Mesenchymal stem cell (in vitro differentiated cells and primary cell): ENCODE measurements around the gene CGB5.
A peak's percentile ranks its signal among the peaks of the same experiment; 100 is the strongest.
"Not testable (repeated sequence)": the region's sequence is repeated elsewhere in the genome, so short reads cannot be mapped to it uniquely, and the experiment has no call there.

Experiments
- DNase-seq: peaks from one replicate; pipeline ENCODE4 v3.0.0-alpha.2; 2013
- H2AFZ ChIP-seq: one replicate; pipeline ENCODE4 v1.6.1; 2013; ENCODE audit warnings: low read depth, mild to moderate bottlenecking, control low read depth, inconsistent platforms, low read length, moderate library complexity
- H2AK5ac ChIP-seq: 2 replicates; pipeline ENCODE4 v1.6.1; 2013; ENCODE audit warnings: low read length, moderate library complexity, mild to moderate bottlenecking, inconsistent platforms; ENCODE audit not compliant: severe bottlenecking
- H2BK120ac ChIP-seq: one replicate; pipeline ENCODE4 v1.6.1; 2013; ENCODE audit warnings: low read depth, mild to moderate bottlenecking, inconsistent platforms, low read length, moderate library complexity
- H2BK12ac ChIP-seq, 2 experiments: one replicate each; pipeline ENCODE4 v1.6.1; 2013; ENCODE audit warnings: inconsistent platforms in 2 of 2, low read length in 2 of 2, mild to moderate bottlenecking in 2 of 2, moderate library complexity in 2 of 2, control low read depth in 1 of 2
- H2BK15ac ChIP-seq: one replicate; pipeline ENCODE4 v1.6.1; 2013; ENCODE audit warnings: mild to moderate bottlenecking, low read depth, inconsistent platforms; ENCODE audit not compliant: poor library complexity, severe bottlenecking
- H2BK5ac ChIP-seq: 2 replicates; pipeline ENCODE4 v1.6.1; 2013; ENCODE audit warnings: low read depth, mild to moderate bottlenecking, low read length, control low read depth, inconsistent platforms; ENCODE audit not compliant: poor library complexity, severe bottlenecking
- H3K14ac ChIP-seq, 2 experiments: one replicate each; pipeline ENCODE4 v1.6.1; 2013; ENCODE audit warnings: inconsistent platforms in 2 of 2, low read length in 2 of 2, control low read depth in 1 of 2, mild to moderate bottlenecking in 1 of 2, moderate library complexity in 1 of 2
- H3K18ac ChIP-seq, 2 experiments: one replicate each; pipeline ENCODE4 v1.6.1; 2013; ENCODE audit warnings: inconsistent platforms in 2 of 2, low read length in 2 of 2, control low read depth in 1 of 2, low read depth in 1 of 2, mild to moderate bottlenecking in 1 of 2
- H3K23ac ChIP-seq, 2 experiments: one replicate each; pipeline ENCODE4 v1.6.1; 2013; ENCODE audit warnings: inconsistent platforms in 2 of 2, low read length in 2 of 2, mild to moderate bottlenecking in 2 of 2, moderate library complexity in 2 of 2, control low read depth in 1 of 2
- H3K27ac ChIP-seq: 2 replicates; pipeline ENCODE4 v1.5.1; 2013; ENCODE audit warnings: mild to moderate bottlenecking, moderate library complexity, low read length, control low read depth, inconsistent platforms; ENCODE audit not compliant: poor library complexity, severe bottlenecking
- H3K27me3 ChIP-seq, 2 experiments: 2 replicates each; pipeline versions ENCODE4 v1.6.1 to v1.7.0; 2013; ENCODE audit warnings: low read length in 2 of 2, mild to moderate bottlenecking in 2 of 2, moderate library complexity in 2 of 2, control low read depth in 1 of 2, inconsistent platforms in 1 of 2; ENCODE audit not compliant: control insufficient read depth in 1 of 2, insufficient read depth in 1 of 2
- H3K36me3 ChIP-seq, 2 experiments: 2 replicates each; pipeline versions ENCODE4 v1.6.1 to v1.7.0; 2013; ENCODE audit warnings: low read length in 2 of 2, control low read depth in 1 of 2, inconsistent platforms in 1 of 2, low read depth in 1 of 2, mild to moderate bottlenecking in 1 of 2; ENCODE audit not compliant: insufficient read depth in 2 of 2, control insufficient read depth in 1 of 2
- H3K4ac ChIP-seq, 2 experiments: one replicate each; pipeline ENCODE4 v1.6.1; 2013; ENCODE audit warnings: inconsistent platforms in 2 of 2, low read length in 2 of 2, mild to moderate bottlenecking in 2 of 2, moderate library complexity in 2 of 2, control low read depth in 1 of 2, low read depth in 1 of 2
- H3K4me1 ChIP-seq: 2 replicates; pipeline ENCODE4 v1.6.1; 2013; ENCODE audit warnings: low read depth, low read length, control low read depth; ENCODE audit not compliant: control insufficient read depth, insufficient read depth
- H3K4me2 ChIP-seq: 2 replicates; pipeline ENCODE4 v1.6.1; 2013; ENCODE audit warnings: low read length, mild to moderate bottlenecking, inconsistent platforms; ENCODE audit not compliant: poor library complexity, severe bottlenecking
- H3K4me3 ChIP-seq, 2 experiments: 2 replicates each; pipeline versions ENCODE4 v1.5.1 to v1.7.0; 2013; ENCODE audit warnings: low read length in 2 of 2, mild to moderate bottlenecking in 2 of 2, control low read depth in 1 of 2, low read depth in 1 of 2; ENCODE audit not compliant: insufficient read depth in 1 of 2
- H3K79me1 ChIP-seq: replicated peaks from 2 replicates; pipeline ENCODE4 v1.6.1; 2013; ENCODE audit warnings: mild to moderate bottlenecking, control low read depth, low read length, inconsistent platforms; ENCODE audit not compliant: poor library complexity, severe bottlenecking
- H3K9ac ChIP-seq: 2 replicates; pipeline ENCODE4 v1.7.0; 2013; ENCODE audit warnings: mild to moderate bottlenecking, low read length, moderate library complexity
- H3K9me3 ChIP-seq: 2 replicates; pipeline ENCODE4 v1.7.0; 2013; ENCODE audit warnings: mild to moderate bottlenecking, low read length; ENCODE audit not compliant: control insufficient read depth
- H4K8ac ChIP-seq: one replicate; pipeline ENCODE4 v1.6.1; 2013; ENCODE audit warnings: inconsistent platforms, mild to moderate bottlenecking, low read length, moderate library complexity
- H4K91ac ChIP-seq: one replicate; pipeline ENCODE4 v1.6.1; 2013; ENCODE audit warnings: mild to moderate bottlenecking, low read length, inconsistent platforms
- WGBS: methylation state at CpG from one replicate; pipeline ENCODE4 v1.1.7; 2013; ENCODE audit warnings: mixed read lengths; 5-methylcytosine and 5-hydroxymethylcytosine counted together

The CGB5 gene

GRCh38 chr19:49020931-49021895 is 22.4 kb upstream of the CGB5 start:
- 67% methylated on average over 16 of the region's 16 CpGs for WGBS
- H3K9ac ChIP-seq = no peak overlapping the region

GRCh38 chr19:49022116-49022515 is 21.5 kb upstream of the CGB5 start:
- no peaks in the 10 kb centered on the region for H3K9me3 ChIP-seq
- H3K36me3 ChIP-seq = peaks cover 0 to under 1% of the 10 kb centered on the region in 2 experiments
- H4K91ac ChIP-seq = no peak overlapping the region
- H4K8ac ChIP-seq = no peak overlapping the region
- no peak overlapping the region for H2BK15ac ChIP-seq
- WGBS = 84% methylated on average over 9 of the region's 9 CpGs
- H3K4me3 ChIP-seq = no peak overlapping the region
- H2BK12ac ChIP-seq = no peak overlapping the region
- H2BK5ac ChIP-seq = no peak overlapping the region
- no peak for DNase-seq
- H3K27ac ChIP-seq = no peak overlapping the region
- no peaks in the 10 kb centered on the region for H3K79me1 ChIP-seq
- H3K9ac ChIP-seq = no peak overlapping the region
- no peak overlapping the region for H3K14ac ChIP-seq
- H3K4ac ChIP-seq = no peak overlapping the region
- H3K27me3 ChIP-seq = peaks cover 5 to 30% of the 10 kb centered on the region in 2 experiments
- no peak overlapping the region for H2AK5ac ChIP-seq
- H2BK120ac ChIP-seq = no peak overlapping the region
- H3K4me1 ChIP-seq = peaks cover 16% of the 10 kb centered on the region
- H3K4me2 ChIP-seq = no peak overlapping the region
- H2AFZ ChIP-seq = no peak overlapping the region
- no peak overlapping the region for H3K23ac ChIP-seq
- H3K18ac ChIP-seq = no peak overlapping the region

More at GRCh38 chr19:49020931-49021895, 22.4 kb upstream of the CGB5 start:
- Histone ChIP-seq H3K23ac (no peak overlapping the region), H3K9me3 (no peaks in the 10 kb centered on the region), H3K79me1 (no peaks in the 10 kb centered on the region), H3K36me3 (peaks cover 2 to 8% of the 10 kb centered on the region in 2 experiments), H4K8ac (no peak overlapping the region), H3K14ac (no peak overlapping the region), H3K4me3 (no peak overlapping the region), H3K4me2 (no peak overlapping the region), H2BK12ac (no peak overlapping the region), H2AFZ (no peak overlapping the region), H3K4ac (no peak overlapping the region), H3K27me3 (peaks cover 5 to 30% of the 10 kb centered on the region in 2 experiments), H3K27ac (no peak overlapping the region), H2BK15ac (no peak overlapping the region), H2BK120ac (no peak overlapping the region), H4K91ac (no peak overlapping the region), H3K18ac (no peak overlapping the region), H2BK5ac (no peak overlapping the region), H3K4me1 (peaks cover 16% of the 10 kb centered on the region), H2AK5ac (no peak overlapping the region)
- DNase-seq = peak; percentile 77

- H4K8ac ChIP-seq, H2AK5ac ChIP-seq, H3K4me3 ChIP-seq, H3K79me1 ChIP-seq, DNase-seq, H2AFZ ChIP-seq, H2BK120ac ChIP-seq, H3K18ac ChIP-seq, H3K9ac ChIP-seq, H3K27ac ChIP-seq, H4K91ac ChIP-seq, H2BK12ac ChIP-seq, H3K4ac ChIP-seq, H2BK5ac ChIP-seq, H2BK15ac ChIP-seq, H3K9me3 ChIP-seq, H3K36me3 ChIP-seq, H3K23ac ChIP-seq, H3K4me2 ChIP-seq, H3K4me1 ChIP-seq, H3K14ac ChIP-seq: not testable (repeated sequence)
- no CpG with 5 or more reads among the region's 15 CpGs for WGBS
- H3K27me3 ChIP-seq = peaks cover 0 to 22% of the 10 kb centered on the region in 2 experiments
These were observed 19.4 kb upstream of the CGB5 start, which contains the start of gene CGB3 for GRCh38 chr19:49024233-49024632. TSS of gene CGB3 (minus strand) at chr19:49024333. CDS start at chr19:49023971, 362 bp downstream.

- not testable (repeated sequence) for H3K9me3 ChIP-seq, H2BK5ac ChIP-seq, H2BK120ac ChIP-seq, H4K8ac ChIP-seq, H2AK5ac ChIP-seq, DNase-seq, H3K4ac ChIP-seq, H3K79me1 ChIP-seq, H3K14ac ChIP-seq, H3K9ac ChIP-seq, H4K91ac ChIP-seq, H2BK15ac ChIP-seq, H3K4me3 ChIP-seq, H3K36me3 ChIP-seq, H3K23ac ChIP-seq, H2BK12ac ChIP-seq, H3K18ac ChIP-seq, H3K4me2 ChIP-seq, H3K27ac ChIP-seq, H2AFZ ChIP-seq
- peaks cover 11% of the 10 kb centered on the region for H3K4me1 ChIP-seq
- H3K27me3 ChIP-seq = peaks cover 0 to 16% of the 10 kb centered on the region in 2 experiments
- no CpG with 5 or more reads among the region's 6 CpGs for WGBS
These were observed 18.6 kb upstream of the CGB5 start for GRCh38 chr19:49025088-49025487.
